Kidney (tissue), 14 donors: ENCODE results near the gene ACVRL1. TPM values are rescaled to one million over a fixed set of nuclear protein-coding genes. Genes with fewer than 3 reads are reported as not detected.
A peak's percentile ranks its signal among the peaks of the same experiment; 100 is the strongest.
"Not testable (repeated sequence)": the region's sequence is repeated elsewhere in the genome, so short reads cannot be mapped to it uniquely, and the experiment has no call there.

ENCODE experiments used
- DNase-seq, 5 donors: peaks; one replicate each; pipeline ENCODE4 v3.0.0-alpha.2; 2013 to 2020
- FAIRE-seq: peaks from 2 replicates; lab custom pipeline; 2012; peaks lifted over from hg19 to GRCh38; lab: Jason Lieb, UNC
- H3K27ac ChIP-seq, 2 donors: one replicate each; pipeline ENCODE4 v1.7.0; 2013; ENCODE audit warnings: low read depth in 2 of 2, low read length in 2 of 2, inconsistent platforms in 1 of 2
- H3K27me3 ChIP-seq: one replicate; pipeline ENCODE4 v1.7.1; 2013; ENCODE audit warnings: low read length, inconsistent platforms; ENCODE audit not compliant: control insufficient read depth, insufficient read depth
- H3K36me3 ChIP-seq, 3 donors: one replicate each; pipeline versions ENCODE4 v1.7.0 to v1.7.1; 2013; ENCODE audit warnings: low read length in 3 of 3, control low read depth in 1 of 3, inconsistent platforms in 1 of 3; ENCODE audit not compliant: insufficient read depth in 3 of 3, control insufficient read depth in 2 of 3
- H3K4me1 ChIP-seq, 3 donors: one replicate each; pipeline versions ENCODE4 v1.7.0 to v1.7.1; 2013; ENCODE audit warnings: low read length in 3 of 3, inconsistent platforms in 1 of 3, low read depth in 1 of 3; ENCODE audit not compliant: control insufficient read depth in 2 of 3, insufficient read depth in 2 of 3
- H3K4me3 ChIP-seq, 3 donors: one replicate each; pipeline versions ENCODE4 v1.7.0 to v1.8.1; 2013; ENCODE audit warnings: low read length in 3 of 3, control low read depth in 1 of 3, inconsistent platforms in 1 of 3
- H3K9ac ChIP-seq, 3 donors: one replicate each; pipeline versions ENCODE4 v1.7.0 to v1.7.1; 2013; ENCODE audit warnings: low read length in 3 of 3, control low read depth in 1 of 3, inconsistent platforms in 1 of 3
- H3K9me3 ChIP-seq, 3 donors: one replicate each; pipeline versions ENCODE4 v1.7.0 to v1.7.1; 2013; ENCODE audit warnings: low read length in 3 of 3, control low read depth in 1 of 3, inconsistent platforms in 1 of 3; ENCODE audit not compliant: control insufficient read depth in 2 of 3, insufficient read depth in 1 of 3
- intact Hi-C: fragments of 100-400 bp; cut with DNase I; formaldehyde crosslinking; loops from one replicate; pipeline ENCODE4 v1.11.1; 2022
- polyA plus RNA-seq: library from polyadenylated mRNA; stranded (reverse); fragments of 350-450 nt; fragmentation: Illumina TruSeq; extraction: RNeasy Lipid Tissue Mini Kit (QIAGEN cat#74804); gene quantifications from one replicate; pipeline ENCODE4 v1.2.3, GENCODE V29; 2014; ENCODE audit warnings: low read depth, low replicate concordance; ENCODE audit not compliant: insufficient read depth
- total RNA-seq: library from RNA; stranded (reverse); fragmentation: NEBNext Ultra II Directional; extraction: Animal tissue kit (Norgen Biotek cat#: 25700); gene quantifications from one replicate; pipeline ENCODE4 v1.2.1, GENCODE V29; 2021
- TF ChIP-seq, protein P1 (sequence below): IDR thresholded peaks from 3 replicates; pipeline ENCODE4 v1.5.1; 2012; ENCODE audit warnings: mild to moderate bottlenecking, moderate library complexity, borderline replicate concordance; ENCODE audit not compliant: insufficient read depth; ENCODE audit errors: extremely low read depth
- donor health status: control.
- donor health status: control.
- donor health status: control.
- donor health status: control.
- donor health status: control.
- donor health status: DM: yes; HTN: yes; CAD: no.
- donor health status: Normal renal cell carcinoma (clear cell type).

The ACVRL1 gene
- total and polyA plus RNA-seq, 2 donors from 2014 or later, result 29.1 to 88.4 TPM

DNA sequence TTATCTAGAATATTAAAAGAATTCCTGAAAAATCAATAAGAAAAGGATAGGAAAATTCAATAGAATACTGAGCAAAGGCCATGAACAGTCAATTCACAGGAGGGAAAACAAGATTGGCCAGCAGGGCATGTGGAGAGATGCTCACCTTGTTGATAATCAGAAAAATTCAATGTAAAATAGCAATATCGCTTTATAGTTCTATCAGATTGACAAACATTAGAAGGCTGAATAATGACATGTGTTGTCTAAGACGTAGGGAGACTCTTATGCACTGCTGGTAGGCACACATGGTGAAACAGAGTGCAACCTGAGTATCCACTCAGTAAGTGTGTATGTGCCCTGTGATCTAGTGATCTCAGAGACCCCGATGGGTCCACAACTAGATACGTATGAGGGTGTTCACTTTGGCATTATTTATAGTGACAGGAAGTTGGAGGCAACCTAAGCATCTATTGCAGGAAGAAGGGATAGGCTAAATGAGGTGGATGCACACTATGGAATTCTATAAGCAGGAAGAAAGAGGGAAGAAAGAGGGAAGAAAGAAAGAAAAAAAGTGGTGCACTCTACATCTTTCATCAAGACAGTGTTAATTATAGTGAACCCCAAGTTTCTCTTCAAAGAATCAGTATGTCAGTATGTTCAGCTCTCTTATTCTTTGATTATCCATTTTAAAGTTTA lies 23.2 kb upstream of the ACVRL1 start:
- DNase-seq (no peak), FAIRE-seq (no peak)
- TF ChIP-seq, protein P1, sequence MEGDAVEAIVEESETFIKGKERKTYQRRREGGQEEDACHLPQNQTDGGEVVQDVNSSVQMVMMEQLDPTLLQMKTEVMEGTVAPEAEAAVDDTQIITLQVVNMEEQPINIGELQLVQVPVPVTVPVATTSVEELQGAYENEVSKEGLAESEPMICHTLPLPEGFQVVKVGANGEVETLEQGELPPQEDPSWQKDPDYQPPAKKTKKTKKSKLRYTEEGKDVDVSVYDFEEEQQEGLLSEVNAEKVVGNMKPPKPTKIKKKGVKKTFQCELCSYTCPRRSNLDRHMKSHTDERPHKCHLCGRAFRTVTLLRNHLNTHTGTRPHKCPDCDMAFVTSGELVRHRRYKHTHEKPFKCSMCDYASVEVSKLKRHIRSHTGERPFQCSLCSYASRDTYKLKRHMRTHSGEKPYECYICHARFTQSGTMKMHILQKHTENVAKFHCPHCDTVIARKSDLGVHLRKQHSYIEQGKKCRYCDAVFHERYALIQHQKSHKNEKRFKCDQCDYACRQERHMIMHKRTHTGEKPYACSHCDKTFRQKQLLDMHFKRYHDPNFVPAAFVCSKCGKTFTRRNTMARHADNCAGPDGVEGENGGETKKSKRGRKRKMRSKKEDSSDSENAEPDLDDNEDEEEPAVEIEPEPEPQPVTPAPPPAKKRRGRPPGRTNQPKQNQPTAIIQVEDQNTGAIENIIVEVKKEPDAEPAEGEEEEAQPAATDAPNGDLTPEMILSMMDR, result no peak
- Histone ChIP-seq H3K9me3 (no peaks in the 10 kb centered on the region), H3K27me3 (no peaks in the 10 kb centered on the region), H3K4me3 (no peak overlapping the region), H3K9ac (no peak overlapping the region), H3K27ac (no peak overlapping the region), H3K4me1 (peaks cover 0 to 6% (median 0%) of the 10 kb centered on the region in 3 donors), H3K36me3 (no peaks in the 10 kb centered on the region)
- intact Hi-C loops, result no loop called here

DNA sequence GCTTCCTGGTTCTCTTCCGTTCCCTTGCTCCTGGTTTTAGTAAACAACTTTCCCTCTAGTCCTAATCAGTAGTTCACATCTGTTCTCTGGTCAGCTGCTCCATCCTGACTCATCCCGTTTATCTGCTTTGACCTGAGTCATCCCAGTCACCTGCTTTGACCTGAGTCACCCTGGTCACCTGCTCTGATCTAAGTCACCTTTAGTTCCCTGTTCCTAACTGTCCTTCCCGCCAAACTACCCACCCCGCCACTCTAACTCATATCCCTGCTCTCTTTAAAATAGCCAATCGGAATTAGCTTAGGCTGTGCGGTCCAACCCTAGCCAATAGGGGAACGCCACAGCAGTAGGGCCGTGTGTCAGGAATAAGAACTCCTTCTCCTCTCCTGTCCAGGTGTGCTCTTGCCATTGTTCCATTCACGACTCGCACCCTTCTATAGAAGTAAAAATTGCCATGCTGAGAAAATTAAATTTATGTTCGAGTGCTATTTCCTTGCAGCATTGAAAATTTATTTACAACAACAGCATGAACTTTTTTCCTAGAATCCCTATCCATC lies 22.6 kb upstream of the ACVRL1 start:
- H3K27ac ChIP-seq, result no peak overlapping the region
- no peaks in the 10 kb centered on the region for H3K9me3 ChIP-seq
- H3K27me3 ChIP-seq, result no peaks in the 10 kb centered on the region
- H3K4me1 ChIP-seq, result peaks cover 0 to 6% (median 0%) of the 10 kb centered on the region in 3 donors
- H3K4me3 ChIP-seq, result no peak overlapping the region
- no peaks in the 10 kb centered on the region for H3K36me3 ChIP-seq
- no peak overlapping the region for H3K9ac ChIP-seq
- TF ChIP-seq, protein P1, result no peak
- no peak for FAIRE-seq
- DNase-seq, result peak in 1 of 5 donors; percentile 31
- intact Hi-C loops, result no loop called here

DNA sequence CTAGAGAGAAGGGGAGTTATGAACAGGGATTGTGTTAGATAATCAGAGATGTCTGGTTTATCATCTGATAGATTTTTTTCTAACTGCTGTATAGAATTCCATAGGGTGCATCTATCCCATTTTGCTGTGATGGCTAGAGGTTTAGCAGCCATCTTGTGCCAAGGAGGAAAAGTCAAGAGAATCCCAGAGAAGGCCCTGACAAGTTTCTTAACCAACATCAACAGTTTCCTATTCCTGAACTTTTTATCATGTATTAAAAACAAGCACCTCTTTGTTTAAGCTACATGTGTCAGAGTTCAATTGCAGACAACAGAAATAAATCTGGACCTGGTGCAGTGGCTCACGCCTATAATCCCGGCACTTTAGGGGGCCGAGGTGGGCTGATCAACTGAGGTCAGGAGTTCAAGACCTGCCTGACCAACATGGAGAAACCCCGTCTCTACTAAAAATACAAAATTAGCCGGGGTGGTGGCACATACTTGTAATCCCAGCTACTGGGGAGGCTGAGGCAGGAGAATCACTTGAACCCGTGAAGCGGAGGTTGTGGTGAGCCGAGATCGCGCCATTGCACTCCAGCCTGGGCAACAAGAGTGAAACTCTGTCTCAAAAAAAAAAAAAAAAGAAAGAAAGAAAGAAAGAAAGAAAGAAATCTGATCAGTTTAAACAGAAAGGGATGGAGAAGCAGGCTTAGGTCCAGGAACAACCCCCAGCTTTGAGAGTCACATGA lies 21.8 kb upstream of the ACVRL1 start:
- H3K9me3 ChIP-seq, H3K4me3 ChIP-seq, H3K27ac ChIP-seq, H3K27me3 ChIP-seq, intact Hi-C loops, H3K9ac ChIP-seq, FAIRE-seq, H3K4me1 ChIP-seq, H3K36me3 ChIP-seq: not testable (repeated sequence)
- DNase-seq, result peak in 1 of 5 donors; percentile 62

DNA sequence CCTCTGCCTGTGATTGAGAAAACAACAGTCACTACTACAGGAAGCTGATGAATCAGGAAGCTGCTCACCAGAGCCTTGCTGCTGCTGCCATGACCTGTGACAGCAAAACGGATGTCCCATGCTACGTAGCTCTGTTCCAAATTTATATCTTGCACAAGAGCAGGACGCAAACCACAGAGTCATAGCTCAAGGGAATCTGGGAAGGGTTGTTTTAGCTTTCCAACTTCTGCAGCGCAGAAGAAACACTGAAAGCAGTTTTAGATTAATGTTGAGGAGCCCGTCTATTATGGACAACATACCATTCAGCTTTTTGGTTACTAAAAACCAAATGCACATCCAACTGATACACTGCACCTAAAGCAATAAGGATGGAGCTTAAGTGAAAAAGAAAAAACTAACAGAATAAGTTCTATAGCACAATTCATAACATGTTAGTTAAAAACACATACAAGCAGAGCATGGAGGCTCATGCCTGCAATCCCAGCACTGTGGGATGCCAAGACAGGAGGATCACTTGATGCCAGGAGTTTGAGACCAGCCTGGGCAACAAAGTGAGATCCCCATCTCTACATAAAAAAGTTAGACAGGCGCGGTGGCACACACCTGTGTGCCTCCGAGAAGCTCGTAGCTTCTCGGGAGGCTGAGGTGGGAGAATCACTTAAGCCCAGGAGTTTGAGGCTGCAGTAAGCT lies 21.1 kb upstream of the ACVRL1 start:
- Histone ChIP-seq H3K4me3 (no peak overlapping the region), H3K9me3 (no peaks in the 10 kb centered on the region), H3K9ac (peak overlapping the region in 1 of 3 donors; percentile 10), H3K36me3 (no peaks in the 10 kb centered on the region), H3K27ac (peak overlapping the region; percentile 51 to 79), H3K4me1 (peaks cover 0 to 6% (median 0%) of the 10 kb centered on the region in 3 donors), H3K27me3 (no peaks in the 10 kb centered on the region)
- intact Hi-C loops, result no loop called here
- FAIRE-seq, result peak; percentile 85
- TF ChIP-seq, protein P1, result no peak
- peak in 3 of 5 donors; percentile 71 to 92 (median 91) for DNase-seq
